Gastrocnemius medialis (tissue), 4 donors: ENCODE results near the gene LCN2.
"Not testable (repeated sequence)": the region's sequence is repeated elsewhere in the genome, so short reads cannot be mapped to it uniquely, and the experiment has no call there.

Source experiments
- POLR2A ChIP-seq, 2 donors: fragments of 450-650 bp; IDR thresholded peaks; one replicate each; pipeline ENCODE4 v1.6.1; 2017; ENCODE audit warnings: antibody characterized with exemption in 2 of 2, mild to moderate bottlenecking in 2 of 2, moderate library complexity in 2 of 2
- TF ChIP-seq, protein P1 (sequence below), 5 experiments: fragments of 450-650 bp in 3 of 5; fragments of 200-600 bp in 2 of 5; sonication (generic) in 2 of 5; IDR thresholded peaks in 4 of 5; conservative IDR thresholded peaks in 1 of 5; 1 replicate in 4 of 5; 2 replicates in 1 of 5; pipeline ENCODE4 v1.5.1; 2016 to 2019; ENCODE audit warnings: antibody characterized with exemption in 5 of 5, mild to moderate bottlenecking in 3 of 5, moderate library complexity in 3 of 5

DNA sequence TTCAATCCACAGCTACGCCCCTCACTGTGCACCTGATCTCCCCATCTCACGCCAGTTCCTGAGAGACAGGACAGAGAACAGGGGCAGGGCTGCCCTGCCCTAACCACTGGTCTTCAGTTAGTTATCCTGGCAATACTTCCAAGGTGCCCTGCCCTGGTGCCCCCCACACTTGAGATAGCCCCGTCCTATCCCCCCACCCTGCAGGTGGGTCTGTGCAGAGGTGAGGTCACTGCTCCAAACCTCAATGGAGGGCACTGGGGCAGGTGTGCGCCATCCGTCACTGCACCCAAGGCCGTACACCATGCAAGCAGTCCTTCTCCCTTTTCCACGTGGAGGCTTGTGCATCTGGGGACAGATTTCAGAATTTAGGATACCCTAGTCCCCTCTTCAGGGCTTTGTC is 18.6 kb upstream of the LCN2 start:
- TF ChIP-seq, protein P1, sequence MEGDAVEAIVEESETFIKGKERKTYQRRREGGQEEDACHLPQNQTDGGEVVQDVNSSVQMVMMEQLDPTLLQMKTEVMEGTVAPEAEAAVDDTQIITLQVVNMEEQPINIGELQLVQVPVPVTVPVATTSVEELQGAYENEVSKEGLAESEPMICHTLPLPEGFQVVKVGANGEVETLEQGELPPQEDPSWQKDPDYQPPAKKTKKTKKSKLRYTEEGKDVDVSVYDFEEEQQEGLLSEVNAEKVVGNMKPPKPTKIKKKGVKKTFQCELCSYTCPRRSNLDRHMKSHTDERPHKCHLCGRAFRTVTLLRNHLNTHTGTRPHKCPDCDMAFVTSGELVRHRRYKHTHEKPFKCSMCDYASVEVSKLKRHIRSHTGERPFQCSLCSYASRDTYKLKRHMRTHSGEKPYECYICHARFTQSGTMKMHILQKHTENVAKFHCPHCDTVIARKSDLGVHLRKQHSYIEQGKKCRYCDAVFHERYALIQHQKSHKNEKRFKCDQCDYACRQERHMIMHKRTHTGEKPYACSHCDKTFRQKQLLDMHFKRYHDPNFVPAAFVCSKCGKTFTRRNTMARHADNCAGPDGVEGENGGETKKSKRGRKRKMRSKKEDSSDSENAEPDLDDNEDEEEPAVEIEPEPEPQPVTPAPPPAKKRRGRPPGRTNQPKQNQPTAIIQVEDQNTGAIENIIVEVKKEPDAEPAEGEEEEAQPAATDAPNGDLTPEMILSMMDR (IDR thresholded peaks at IDR 0.05 in 4 of 5, conservative IDR thresholded peaks at IDR 0.05 in 1 of 5) = not testable (repeated sequence)
- not testable (repeated sequence) for TF ChIP-seq POLR2A (IDR thresholded peaks at IDR 0.05)
